COLO668 (cell line): ENCODE results near the gene LYPD5.
"Not testable (repeated sequence)": the region's sequence is repeated elsewhere in the genome, so short reads cannot be mapped to it uniquely, and the experiment has no call there.

Source experiments
- DNase-seq: peaks from one replicate; lab custom pipeline; 2025; ENCODE audit not compliant: unreplicated experiment; lab: John Stamatoyannopoulos, UW

Gene LYPD5

GRCh38 chr19:43802216-43802951 lies at the start of gene LYPD5:
Gene LYPD5, minus strand, starts transcription at chr19:43802447. Its CDS starts 67 bp downstream, at chr19:43802380.
- DNase-seq: no peak

- DNase-seq: no peak
Observed at GRCh38 chr19:43848821-43849220, 46.6 kb upstream of the LYPD5 start.

GRCh38 chr19:43847884-43848283 lies 45.6 kb upstream of the LYPD5 start:
- no peak for DNase-seq

GRCh38 chr19:43847246-43847645 lies 45.0 kb upstream of the LYPD5 start:
- DNase-seq: no peak

- no peak for DNase-seq
Observed at GRCh38 chr19:43842007-43842406, 39.8 kb upstream of the LYPD5 start.

- DNase-seq: no peak
Observed at GRCh38 chr19:43839139-43839538, 36.9 kb upstream of the LYPD5 start.

- peak; percentile 86 for DNase-seq
Observed at GRCh38 chr19:43826787-43827754, 24.8 kb upstream of the LYPD5 start, which contains the start of gene ZNF283. Gene ZNF283, plus strand, starts transcription at chr19:43827321. Its CDS starts 6,184 bp downstream, at chr19:43833505.

GRCh38 chr19:43824572-43824971 lies 22.3 kb upstream of the LYPD5 start:
- DNase-seq: not testable (repeated sequence)

- DNase-seq: not testable (repeated sequence)
Observed at GRCh38 chr19:43823856-43824255, 21.6 kb upstream of the LYPD5 start.

GRCh38 chr19:43820884-43821215 lies 18.6 kb upstream of the LYPD5 start:
- DNase-seq: no peak

GRCh38 chr19:43820098-43820883 lies 18.0 kb upstream of the LYPD5 start:
- peak; percentile 32 for DNase-seq

GRCh38 chr19:43818500-43818899 lies 16.3 kb upstream of the LYPD5 start:
- no peak for DNase-seq

GRCh38 chr19:43817454-43817853 lies 15.2 kb upstream of the LYPD5 start:
- DNase-seq: not testable (repeated sequence)

- no peak for DNase-seq
Observed at GRCh38 chr19:43814663-43815352, 12.6 kb upstream of the LYPD5 start.

- DNase-seq: no peak
Observed at GRCh38 chr19:43812688-43813087, 10.4 kb upstream of the LYPD5 start.

GRCh38 chr19:43812259-43812658 lies 10.0 kb upstream of the LYPD5 start:
- DNase-seq: no peak

GRCh38 chr19:43811837-43812236 lies 9.6 kb upstream of the LYPD5 start:
- DNase-seq: no peak

GRCh38 chr19:43809762-43810696 lies 7.8 kb upstream of the LYPD5 start:
- no peak for DNase-seq

GRCh38 chr19:43807651-43808050 lies 5.4 kb upstream of the LYPD5 start:
- DNase-seq: no peak
